HEK293 (cell line): ENCODE measurements around the gene OSBPL10.

ENCODE experiments used
- CTCF ChIA-PET: fragments of 350-600 bp; formaldehyde crosslinking; extraction: SDS; loops from one replicate; lab custom pipeline; 2021; ENCODE audit warnings: antibody characterized with exemption; lab: Yijun Ruan, JAX
- POLR2A ChIA-PET: fragments of 300-600 bp; formaldehyde crosslinking; extraction: SDS; loops from one replicate; lab custom pipeline; 2020; ENCODE audit warnings: antibody characterized with exemption, inconsistent platforms; lab: Yijun Ruan, JAX
- H3K27ac ChIP-seq: fragments of 200-500 bp; sonication (Bioruptor generic); 2 replicates; pipeline ENCODE4 v1.5.1; 2014; ENCODE audit warnings: low read depth, low read length, control low read depth, inconsistent platforms; ENCODE audit errors: extremely low read depth
- H3K36me3 ChIP-seq, 2 experiments: fragments of 200-500 bp in 1 of 2; sonication (Bioruptor generic) in 1 of 2; 1 replicate in 1 of 2; 2 replicates in 1 of 2; pipeline ENCODE4 v1.5.1; 2014 to 2017; ENCODE audit warnings: inconsistent platforms in 2 of 2, low read length in 2 of 2; ENCODE audit not compliant: control insufficient read depth in 2 of 2, insufficient read depth in 1 of 2
- H3K4me1 ChIP-seq: fragments of 200-500 bp; sonication (Bioruptor generic); 2 replicates; pipeline ENCODE4 v1.5.1; 2014; ENCODE audit warnings: mild to moderate bottlenecking, low read length, inconsistent platforms; ENCODE audit not compliant: control insufficient read depth, insufficient read depth
- H3K4me3 ChIP-seq: 2 replicates; pipeline ENCODE4 v1.5.1; 2011; ENCODE audit warnings: low read depth, mild to moderate bottlenecking, control low read depth, low read length, moderate library complexity
- H3K9me3 ChIP-seq: fragments of 200-500 bp; sonication (Bioruptor generic); 2 replicates; pipeline ENCODE4 v1.5.1; 2014; ENCODE audit warnings: low read depth, low read length, inconsistent platforms; ENCODE audit not compliant: control insufficient read depth, insufficient read depth
- ATF2 ChIP-seq: fragments of 450-650 bp; formaldehyde crosslinking; IDR thresholded peaks from 2 replicates; pipeline ENCODE4 v1.5.1; 2016; ENCODE audit warnings: missing biosample characterization, missing genetic modification characterization, low read depth
- BCL11A ChIP-seq: fragments of 450-650 bp; formaldehyde crosslinking; IDR thresholded peaks from 2 replicates; pipeline ENCODE4 v1.5.1; 2016; ENCODE audit warnings: low read depth, missing biosample characterization, missing genetic modification characterization
- KLF9 ChIP-seq: fragments of 450-650 bp; formaldehyde crosslinking; IDR thresholded peaks from 2 replicates; pipeline ENCODE4 v1.5.1; 2016; ENCODE audit warnings: missing biosample characterization, missing genetic modification characterization, low read depth
- SCRT2 ChIP-seq: fragments of 450-650 bp; formaldehyde crosslinking; IDR thresholded peaks from 2 replicates; pipeline ENCODE4 v1.5.1; 2016; ENCODE audit warnings: missing biosample characterization, missing genetic modification characterization
- WT1 ChIP-seq: fragments of 450-650 bp; formaldehyde crosslinking; IDR thresholded peaks from 2 replicates; pipeline ENCODE4 v1.5.1; 2016; ENCODE audit warnings: missing biosample characterization, missing genetic modification characterization
- YY2 ChIP-seq: fragments of 450-650 bp; formaldehyde crosslinking; IDR thresholded peaks from 2 replicates; pipeline ENCODE4 v1.5.1; 2016; ENCODE audit warnings: missing biosample characterization, missing genetic modification characterization
- ZBTB17 ChIP-seq: fragments of 450-650 bp; formaldehyde crosslinking; IDR thresholded peaks from 2 replicates; pipeline ENCODE4 v1.5.1; 2016; ENCODE audit warnings: missing biosample characterization, missing genetic modification characterization
- ZBTB6 ChIP-seq: fragments of 450-650 bp; formaldehyde crosslinking; IDR thresholded peaks from 2 replicates; pipeline ENCODE4 v1.5.1; 2017; ENCODE audit warnings: missing biosample characterization, missing genetic modification characterization
- ZNF146 ChIP-seq: fragments of 450-650 bp; formaldehyde crosslinking; IDR thresholded peaks from 2 replicates; pipeline ENCODE4 v1.5.1; 2016; ENCODE audit warnings: missing biosample characterization, missing genetic modification characterization
- ZNF157 ChIP-seq: fragments of 450-650 bp; formaldehyde crosslinking; IDR thresholded peaks from 2 replicates; pipeline ENCODE4 v1.5.1; 2016; ENCODE audit warnings: missing biosample characterization, missing genetic modification characterization
- ZNF16 ChIP-seq: fragments of 450-650 bp; formaldehyde crosslinking; IDR thresholded peaks from 2 replicates; pipeline ENCODE4 v1.5.1; 2016; ENCODE audit warnings: low read depth, missing biosample characterization, missing genetic modification characterization
- ZNF169 ChIP-seq: fragments of 450-650 bp; formaldehyde crosslinking; IDR thresholded peaks from 2 replicates; pipeline ENCODE4 v1.5.1; 2016; ENCODE audit warnings: missing biosample characterization, missing genetic modification characterization
- ZNF311 ChIP-seq: fragments of 450-650 bp; formaldehyde crosslinking; IDR thresholded peaks from 2 replicates; pipeline ENCODE4 v1.5.1; 2017; ENCODE audit warnings: missing biosample characterization, missing genetic modification characterization, borderline replicate concordance
- ZNF324 ChIP-seq: fragments of 450-650 bp; formaldehyde crosslinking; IDR thresholded peaks from 2 replicates; pipeline ENCODE4 v1.5.1; 2016; ENCODE audit warnings: missing biosample characterization, missing genetic modification characterization
- ZNF354C ChIP-seq: fragments of 450-650 bp; formaldehyde crosslinking; IDR thresholded peaks from 2 replicates; pipeline ENCODE4 v1.5.1; 2016; ENCODE audit warnings: missing biosample characterization, missing genetic modification characterization, low read depth, borderline replicate concordance
- ZNF362 ChIP-seq: fragments of 450-650 bp; formaldehyde crosslinking; IDR thresholded peaks from 2 replicates; pipeline ENCODE4 v1.5.1; 2016; ENCODE audit warnings: missing biosample characterization, missing genetic modification characterization
- ZNF366 ChIP-seq: fragments of 450-650 bp; formaldehyde crosslinking; conservative IDR thresholded peaks from 2 replicates; pipeline ENCODE4 v1.5.1; 2016; ENCODE audit warnings: missing biosample characterization, missing genetic modification characterization
- ZNF426 ChIP-seq: fragments of 450-650 bp; formaldehyde crosslinking; IDR thresholded peaks from 2 replicates; pipeline ENCODE4 v1.5.1; 2017; ENCODE audit warnings: missing biosample characterization, missing genetic modification characterization, mild to moderate bottlenecking, inconsistent platforms, moderate library complexity
- ZNF473 ChIP-seq: fragments of 450-650 bp; formaldehyde crosslinking; IDR thresholded peaks from 2 replicates; pipeline ENCODE4 v1.5.1; 2017; ENCODE audit warnings: missing biosample characterization, missing genetic modification characterization
- ZNF692 ChIP-seq: fragments of 450-650 bp; formaldehyde crosslinking; IDR thresholded peaks from 2 replicates; pipeline ENCODE4 v1.5.1; 2016; ENCODE audit warnings: missing biosample characterization, missing genetic modification characterization
- ZNF707 ChIP-seq: fragments of 450-650 bp; formaldehyde crosslinking; IDR thresholded peaks from 2 replicates; pipeline ENCODE4 v1.5.1; 2016; ENCODE audit warnings: missing biosample characterization, missing genetic modification characterization
- ZNF776 ChIP-seq: fragments of 450-650 bp; formaldehyde crosslinking; IDR thresholded peaks from 2 replicates; pipeline ENCODE4 v1.5.0; 2017; ENCODE audit warnings: missing biosample characterization, missing genetic modification characterization, borderline replicate concordance
- ZNF837 ChIP-seq: fragments of 450-650 bp; formaldehyde crosslinking; IDR thresholded peaks from 2 replicates; pipeline ENCODE4 v1.5.1; 2016; ENCODE audit warnings: missing biosample characterization, missing genetic modification characterization
- ZSCAN16 ChIP-seq: fragments of 450-650 bp; formaldehyde crosslinking; IDR thresholded peaks from 2 replicates; pipeline ENCODE4 v1.5.1; 2016; ENCODE audit warnings: missing biosample characterization, missing genetic modification characterization
- ZSCAN4 ChIP-seq: fragments of 450-650 bp; formaldehyde crosslinking; IDR thresholded peaks from 2 replicates; pipeline ENCODE4 v1.5.1; 2017; ENCODE audit warnings: missing biosample characterization, missing genetic modification characterization

Gene OSBPL10

GRCh38 chr3:31710123-31710803 lies 270.8 kb downstream of the OSBPL10 start (continued):
- TF ChIP-seq ZBTB6: no peak

- no peaks in the 10 kb centered on the region for H3K9me3 ChIP-seq
- POLR2A ChIA-PET: no interaction called here
- CTCF ChIA-PET: interaction anchor here (0.6 kb wide), 2 partner anchors 14 to 29 kb away, joined by 3 read pairs; no protein-coding TSS in a partner anchor
- H3K27ac ChIP-seq: no peak overlapping the region
- H3K4me1 ChIP-seq: no peaks in the 10 kb centered on the region
- TF ChIP-seq KLF9 (tag by site-specific recombination) (no peak), ZSCAN16 (tag by site-specific recombination) (no peak)
- no peak overlapping the region for H3K4me3 ChIP-seq
- H3K36me3 ChIP-seq: no peaks in the 10 kb centered on the region
These were observed 271.5 kb downstream of the OSBPL10 start for GRCh38 chr3:31709526-31709925.

GRCh38 chr3:31709005-31709404 lies 272.1 kb downstream of the OSBPL10 start:
- H3K36me3 ChIP-seq: no peaks in the 10 kb centered on the region
- POLR2A ChIA-PET: no interaction called here
- H3K4me1 ChIP-seq: no peaks in the 10 kb centered on the region
- no peak overlapping the region for H3K27ac ChIP-seq
- no peak overlapping the region for H3K4me3 ChIP-seq
- no peak for TF ChIP-seq ZNF473 (tag by site-specific recombination)
- no peak for TF ChIP-seq ZNF837
- no peak for TF ChIP-seq ZNF157 (tag by site-specific recombination)
- no peak for TF ChIP-seq ZNF366 (tag by site-specific recombination)
- TF ChIP-seq ZNF169 (tag by site-specific recombination): no peak
- TF ChIP-seq ZNF707: no peak
- TF ChIP-seq ZBTB17: no peak
- TF ChIP-seq WT1: no peak
- TF ChIP-seq ZNF324 (tag by site-specific recombination): no peak
- no peak for TF ChIP-seq ZNF776 (tag by site-specific recombination)
- no peaks in the 10 kb centered on the region for H3K9me3 ChIP-seq
- CTCF ChIA-PET: no interaction called here

GRCh38 chr3:31707286-31707685 lies 273.8 kb downstream of the OSBPL10 start:
- no peaks in the 10 kb centered on the region for H3K9me3 ChIP-seq
- no peaks in the 10 kb centered on the region for H3K36me3 ChIP-seq
- ChIA-PET CTCF (no interaction called here), POLR2A (no interaction called here)
- H3K4me1 ChIP-seq: no peaks in the 10 kb centered on the region
- TF ChIP-seq ZNF16 (tag by site-specific recombination) (no peak), YY2 (tag by site-specific recombination) (no peak), ZNF354C (tag by site-specific recombination) (no peak), ZNF692 (tag by site-specific recombination) (no peak), SCRT2 (no peak), ZSCAN4 (tag by site-specific recombination) (no peak), ATF2 (tag by site-specific recombination) (no peak), ZNF146 (tag by site-specific recombination) (no peak), ZNF311 (tag by site-specific recombination) (no peak), BCL11A (tag by site-specific recombination) (no peak), ZNF426 (tag by site-specific recombination) (no peak), ZNF362 (no peak)
- no peak overlapping the region for H3K4me3 ChIP-seq
- H3K27ac ChIP-seq: no peak overlapping the region
